GM06990 (cell line): ENCODE measurements around the gene E2F8.

Experiments
- DNase-seq: peaks from one replicate; pipeline ENCODE4 v3.0.0-alpha.2; 2011; ENCODE audit not compliant: insufficient read length; ENCODE audit errors: extremely low read depth
- H3K27me3 ChIP-seq: replicated peaks from 2 replicates; pipeline ENCODE4 v1.6.0; 2011; ENCODE audit warnings: low read length; ENCODE audit not compliant: control insufficient read depth, insufficient read depth
- H3K36me3 ChIP-seq: 2 replicates; pipeline ENCODE4 v1.5.1; 2011; ENCODE audit warnings: low read length; ENCODE audit not compliant: control insufficient read depth, insufficient read depth
- H3K4me3 ChIP-seq: replicated peaks from 2 replicates; pipeline ENCODE4 v1.5.1; 2011; ENCODE audit warnings: low read depth, mild to moderate bottlenecking, control low read depth, low read length
- CTCF ChIP-seq: IDR thresholded peaks from 2 replicates; pipeline ENCODE4 v1.5.1; 2011; ENCODE audit warnings: low read length, control low read depth, mild to moderate bottlenecking, inconsistent platforms; ENCODE audit not compliant: insufficient read depth, poor library complexity, severe bottlenecking

E2F8 gene

GRCh38 chr11:19204836-19205235 lies 35.9 kb downstream of the E2F8 start:
- H3K27me3 ChIP-seq, result no peaks in the 10 kb centered on the region
- no peaks in the 10 kb centered on the region for H3K36me3 ChIP-seq
- no peak overlapping the region for H3K4me3 ChIP-seq
- no peak for TF ChIP-seq CTCF
- no peak for DNase-seq

- DNase-seq, result no peak
- no peak for TF ChIP-seq CTCF
- no peaks in the 10 kb centered on the region for H3K36me3 ChIP-seq
- H3K27me3 ChIP-seq, result no peaks in the 10 kb centered on the region
- no peak within 1 kb of the TSS for H3K4me3 ChIP-seq
Measured at GRCh38 chr11:19201737-19202605, 38.8 kb downstream of the E2F8 start, which contains the start of gene CSRP3. TSS of gene CSRP3 (minus strand) at chr11:19201983. CDS start at chr11:19192448, 9,535 bp downstream.

- Histone ChIP-seq H3K36me3 (no peaks in the 10 kb centered on the region), H3K4me3 (no peak overlapping the region), H3K27me3 (no peaks in the 10 kb centered on the region)
- TF ChIP-seq CTCF, result no peak
- no peak for DNase-seq
Measured at GRCh38 chr11:19200410-19201201, 40.1 kb downstream of the E2F8 start.

GRCh38 chr11:19199771-19200170 lies 41.0 kb downstream of the E2F8 start:
- no peak for DNase-seq
- no peaks in the 10 kb centered on the region for H3K27me3 ChIP-seq
- no peaks in the 10 kb centered on the region for H3K36me3 ChIP-seq
- H3K4me3 ChIP-seq, result no peak overlapping the region
- no peak for TF ChIP-seq CTCF

GRCh38 chr11:19199048-19199447 lies 41.7 kb downstream of the E2F8 start:
- no peak for TF ChIP-seq CTCF
- H3K36me3 ChIP-seq, result no peaks in the 10 kb centered on the region
- no peak for DNase-seq
- H3K27me3 ChIP-seq, result no peaks in the 10 kb centered on the region
- H3K4me3 ChIP-seq, result no peak overlapping the region
